Metanephros (tissue), 2 donors: ENCODE data around the gene NOVA2. TPM values are rescaled to one million over a fixed set of nuclear protein-coding genes. Genes with fewer than 3 reads are reported as not detected.

Experiments
- small RNA-seq: library from RNA; depleted of rRNA; stranded (forward); fragments of <200 nt; gene quantifications from one replicate; pipeline ENCODE3, GENCODE V24; 2014; ENCODE audit warnings: low replicate concordance
- total RNA-seq: library from RNA; depleted of rRNA; stranded (reverse); fragments of >200 nt; gene quantifications from one replicate; pipeline ENCODE4 v1.2.3, GENCODE V29; 2014

Gene NOVA2
- total RNA-seq, result 2.7 TPM

GRCh38 chr19:45973553-45974338 lies at the start of gene NOVA2:
NOVA2 (minus strand) TSS chr19:45973865; CDS start chr19:45973351, 514 bp downstream.

GRCh38 chr19:46022431-46023310 lies 49.0 kb upstream of the NOVA2 start, which contains the start of gene PGLYRP1:
PGLYRP1 (minus strand) TSS chr19:46023053; CDS start chr19:46023021, 32 bp downstream.

GRCh38 chr19:45994998-45995714 lies 21.5 kb upstream of the NOVA2 start, which contains the start of gene CCDC61:
CCDC61 (plus strand) TSS chr19:45995467; CDS start chr19:46003019, 7,552 bp downstream.

GRCh38 chr19:45913874-45914830 lies 59.5 kb downstream of the NOVA2 start, which contains the start of gene NANOS2:
NANOS2 (minus strand) TSS chr19:45914778; CDS start chr19:45914693, 85 bp downstream.

GRCh38 chr19:45901912-45902650 lies 71.6 kb downstream of the NOVA2 start, which contains the start of gene MYPOP:
MYPOP (minus strand) TSS chr19:45902613; CDS start chr19:45901773, 840 bp downstream.

GRCh38 chr19:45885556-45886426 lies 87.9 kb downstream of the NOVA2 start, which contains the start of gene IRF2BP1:
IRF2BP1 (minus strand) TSS chr19:45886141; CDS start chr19:45885774, 367 bp downstream.

Small RNAs within 50 kb of the gene (small RNA-seq; reads per million reads assigned to genes)
- gene MIR769, result 67.9 reads per million, percentile 97 among the genes with 10 or more reads in this experiment

Other genes starting within 250 kb of the NOVA2 start
- gene FBXO46, start 243.0 kb downstream of the NOVA2 start, total RNA-seq, result 13.3 TPM
- gene MEIOSIN, start 240.4 kb downstream of the NOVA2 start, total RNA-seq, result not detected
- 24.2 TPM for gene SIX5, start 204.6 kb downstream of the NOVA2 start, total RNA-seq
- 53.2 TPM for gene DMPK, start 191.4 kb downstream of the NOVA2 start, total RNA-seq
- 54.0 TPM for gene DMWD, start 181.0 kb downstream of the NOVA2 start, total RNA-seq
- 0.18 TPM for gene RSPH6A, start 158.6 kb downstream of the NOVA2 start, total RNA-seq
- gene SYMPK, start 110.7 kb downstream of the NOVA2 start, total RNA-seq, result 43.7 TPM
- 1.3 TPM for gene FOXA3, start 109.5 kb downstream of the NOVA2 start, total RNA-seq
- 42.9 TPM for gene IRF2BP1, start 87.7 kb downstream of the NOVA2 start, total RNA-seq
- 3.8 TPM for gene MYPOP, start 71.3 kb downstream of the NOVA2 start, total RNA-seq
- gene NANOS2, start 59.1 kb downstream of the NOVA2 start, total RNA-seq, result not detected
- 12.9 TPM for gene CCDC61, start 21.6 kb upstream of the NOVA2 start, total RNA-seq
- 9.9 TPM for gene PGLYRP1, start 49.2 kb upstream of the NOVA2 start, total RNA-seq
- 0.58 TPM for gene IGFL4, start 67.1 kb upstream of the NOVA2 start, total RNA-seq
- gene IGFL3, start 150.8 kb upstream of the NOVA2 start, total RNA-seq, result not detected
- gene IGFL2, start 174.4 kb upstream of the NOVA2 start, total RNA-seq, result not detected